RWPE2 (cell line): ENCODE measurements around the gene ISLR2.

Experiments used
- ATAC-seq: fragments of 200-7000 bp; cut with Tn5 transposase; 3 replicates; pipeline ENCODE4 v1.9.1; 2021; ENCODE audit warnings: low read depth
- DNase-seq: peaks from one replicate; pipeline ENCODE4 v3.0.0-alpha.2; 2020; ENCODE audit warnings: low spot score
- H3K27ac ChIP-seq: fragments of 450-650 bp; 2 replicates; pipeline ENCODE4 v1.5.1; 2017; ENCODE audit warnings: mild to moderate bottlenecking; ENCODE audit not compliant: poor library complexity, severe bottlenecking
- H3K27me3 ChIP-seq: fragments of 250-450 bp; sonication (Bioruptor Pico); 2 replicates; pipeline ENCODE4 v1.5.1; 2021; ENCODE audit warnings: mild to moderate bottlenecking, moderate library complexity; ENCODE audit not compliant: insufficient read depth, poor library complexity, severe bottlenecking
- H3K36me3 ChIP-seq: fragments of 250-450 bp; sonication (Bioruptor Pico); 2 replicates; pipeline ENCODE4 v1.5.1; 2020; ENCODE audit warnings: low read depth, mild to moderate bottlenecking, moderate library complexity
- H3K4me1 ChIP-seq: fragments of 250-450 bp; sonication (Bioruptor Pico); 2 replicates; pipeline ENCODE4 v1.5.1; 2021; ENCODE audit warnings: mild to moderate bottlenecking, moderate library complexity; ENCODE audit not compliant: insufficient read depth, poor library complexity, severe bottlenecking
- H3K4me3 ChIP-seq: fragments of 250-450 bp; sonication (Bioruptor Pico); 2 replicates; pipeline ENCODE4 v1.5.1; 2021; ENCODE audit warnings: mild to moderate bottlenecking, moderate library complexity; ENCODE audit not compliant: severe bottlenecking
- H3K9me3 ChIP-seq: fragments of 250-450 bp; sonication (Bioruptor Pico); 2 replicates; pipeline ENCODE4 v1.5.1; 2021; ENCODE audit warnings: mild to moderate bottlenecking, moderate library complexity; ENCODE audit not compliant: severe bottlenecking
- TF ChIP-seq, protein P1 (sequence below): fragments of 450-650 bp; IDR thresholded peaks from one replicate; pipeline ENCODE4 v1.5.1; 2017; ENCODE audit warnings: mild to moderate bottlenecking, moderate library complexity; ENCODE audit not compliant: poor library complexity, severe bottlenecking

ISLR2 gene

DNA sequence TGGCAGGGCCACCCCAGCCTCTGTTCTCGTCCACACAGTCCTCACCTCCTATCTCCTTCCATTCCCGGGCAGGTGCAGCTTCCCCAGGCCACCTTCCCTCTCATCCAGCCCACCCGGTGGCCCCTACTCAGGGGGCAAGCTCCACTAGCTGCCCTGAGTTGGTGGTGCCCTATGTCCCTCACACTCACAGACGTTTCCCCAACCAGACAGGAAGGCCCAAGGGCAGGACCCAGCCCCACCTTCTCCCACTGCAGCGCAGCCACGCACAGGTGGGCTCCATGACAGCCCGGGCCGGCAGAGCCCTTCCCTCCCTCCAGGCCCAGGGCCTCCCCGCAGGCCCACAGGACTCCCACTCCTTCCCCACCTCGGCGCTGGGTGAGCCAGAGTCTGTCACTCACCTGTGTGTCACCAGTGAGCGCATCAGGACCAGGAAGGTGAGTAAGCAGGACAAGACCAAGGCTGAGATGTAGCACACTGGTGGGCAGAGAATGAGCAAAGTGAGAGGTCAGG lies 54.3 kb downstream of the ISLR2 start:
- no peak overlapping the region for H3K27ac ChIP-seq
- TF ChIP-seq, protein P1, sequence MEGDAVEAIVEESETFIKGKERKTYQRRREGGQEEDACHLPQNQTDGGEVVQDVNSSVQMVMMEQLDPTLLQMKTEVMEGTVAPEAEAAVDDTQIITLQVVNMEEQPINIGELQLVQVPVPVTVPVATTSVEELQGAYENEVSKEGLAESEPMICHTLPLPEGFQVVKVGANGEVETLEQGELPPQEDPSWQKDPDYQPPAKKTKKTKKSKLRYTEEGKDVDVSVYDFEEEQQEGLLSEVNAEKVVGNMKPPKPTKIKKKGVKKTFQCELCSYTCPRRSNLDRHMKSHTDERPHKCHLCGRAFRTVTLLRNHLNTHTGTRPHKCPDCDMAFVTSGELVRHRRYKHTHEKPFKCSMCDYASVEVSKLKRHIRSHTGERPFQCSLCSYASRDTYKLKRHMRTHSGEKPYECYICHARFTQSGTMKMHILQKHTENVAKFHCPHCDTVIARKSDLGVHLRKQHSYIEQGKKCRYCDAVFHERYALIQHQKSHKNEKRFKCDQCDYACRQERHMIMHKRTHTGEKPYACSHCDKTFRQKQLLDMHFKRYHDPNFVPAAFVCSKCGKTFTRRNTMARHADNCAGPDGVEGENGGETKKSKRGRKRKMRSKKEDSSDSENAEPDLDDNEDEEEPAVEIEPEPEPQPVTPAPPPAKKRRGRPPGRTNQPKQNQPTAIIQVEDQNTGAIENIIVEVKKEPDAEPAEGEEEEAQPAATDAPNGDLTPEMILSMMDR = no peak
- DNase-seq (peak; percentile 71), ATAC-seq (no peak)
- H3K4me3 ChIP-seq = no peak overlapping the region
- peaks cover 6% of the 10 kb centered on the region for H3K4me1 ChIP-seq
- H3K9me3 ChIP-seq = no peaks in the 10 kb centered on the region
- H3K27me3 ChIP-seq = no peaks in the 10 kb centered on the region
- no peaks in the 10 kb centered on the region for H3K36me3 ChIP-seq

DNA sequence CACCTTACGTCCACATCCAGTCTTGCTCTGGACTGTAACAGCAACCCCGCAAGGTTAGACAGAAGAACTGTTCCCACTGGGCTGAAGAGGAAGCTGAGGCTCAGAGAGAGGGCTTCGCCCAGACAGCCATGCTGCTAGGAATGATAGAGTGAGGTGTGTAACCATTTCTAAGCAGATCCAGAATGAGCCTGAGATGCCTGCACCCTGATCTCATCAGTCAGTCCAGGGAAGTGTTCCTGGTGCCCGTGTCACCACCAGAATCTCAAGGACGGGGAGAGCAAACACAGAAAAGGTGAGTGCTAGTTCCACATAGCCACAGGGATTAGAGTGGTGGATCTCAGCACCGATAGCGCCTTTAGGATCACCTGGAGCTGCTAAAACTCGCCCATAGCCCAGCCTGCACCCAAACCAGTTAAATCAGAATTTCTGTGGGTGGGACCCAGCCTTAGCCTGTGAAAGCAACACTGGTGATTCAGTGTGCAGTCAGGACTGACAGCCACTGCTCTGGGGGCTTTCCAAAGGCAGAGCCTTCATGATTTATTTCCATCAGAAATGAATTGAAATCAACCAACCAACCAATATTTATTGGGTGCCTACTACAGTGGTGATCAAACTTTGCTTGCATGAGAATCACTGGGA lies 55.4 kb downstream of the ISLR2 start:
- Histone ChIP-seq H3K4me3 (no peak overlapping the region), H3K4me1 (no peaks in the 10 kb centered on the region), H3K36me3 (no peaks in the 10 kb centered on the region), H3K27ac (no peak overlapping the region), H3K9me3 (no peaks in the 10 kb centered on the region), H3K27me3 (no peaks in the 10 kb centered on the region)
- TF ChIP-seq, protein P1 = no peak
- DNase-seq (no peak), ATAC-seq (peak; percentile 55)
